ENCODE results near the gene NR3C2. TPM values are rescaled to one million over a fixed set of nuclear protein-coding genes. Genes with fewer than 3 reads are reported as not detected.

The NR3C2 gene
- total and polyA plus RNA-seq, 2 experiments from 2014 or later = 1.2 to 3.0 TPM

DNA sequence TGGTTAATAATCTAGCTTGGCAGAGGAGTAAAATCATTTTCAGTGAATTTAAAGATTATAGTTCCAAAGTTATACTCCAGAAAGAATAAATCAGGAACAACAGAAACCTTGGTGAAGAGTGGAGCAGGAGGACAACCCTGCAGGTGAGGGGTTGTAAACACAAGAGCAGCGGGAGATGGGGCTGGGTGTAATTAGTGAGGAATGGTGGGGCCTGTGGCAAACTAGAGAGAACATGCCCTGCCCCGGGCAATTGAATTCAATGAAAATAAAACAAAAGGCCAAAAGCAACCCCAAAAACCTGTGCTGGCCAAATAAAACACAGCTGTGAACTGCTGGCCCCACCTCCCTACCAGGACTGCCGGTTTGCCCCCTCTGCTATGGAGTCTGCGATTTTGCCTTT is 325.2 kb downstream of the NR3C2 start:
- Histone ChIP-seq H3K9me2 (ENCODE audit: insufficient read depth) (peaks cover 8% of the 10 kb centered on the region; the same call in 1 of the 2 replicates), H3F3A (replicated peaks; ENCODE audit: low read depth) (no peaks in the 10 kb centered on the region), H3K36me3 (ENCODE audit: insufficient read depth) (no peaks in the 10 kb centered on the region), H3K4me1 (ENCODE audit: insufficient read depth) (peaks cover 22% of the 10 kb centered on the region), H3K27me3 (ENCODE audit: insufficient read depth) (no peaks in the 10 kb centered on the region), H3K27ac (ENCODE audit: low read depth) (no peak overlapping the region), H3K4me3 (no peak overlapping the region), H2AFZ (no peak overlapping the region), H3K79me2 (replicated peaks; ENCODE audit: insufficient read depth) (no peaks in the 10 kb centered on the region), H3K4me2 (no peak overlapping the region), H4K20me1 (replicated peaks; ENCODE audit: insufficient read depth) (no peaks in the 10 kb centered on the region)
- Mint-ChIP-seq H3K9me3 (peaks cover 3% of the 10 kb centered on the region; the same call in 2 of the 3 replicates), H3K36me3 (ENCODE audit: low read depth) (no peaks in the 10 kb centered on the region; the same call in 2 of the 3 replicates), H3K27ac (no peak overlapping the region), H3K27me3 (ENCODE audit: insufficient read depth, low read depth, poor library complexity) (no peaks in the 10 kb centered on the region), H3K4me3 (no peak overlapping the region), H3K4me1 (peaks cover 24% of the 10 kb centered on the region)
- DNase-seq (ENCODE audit: low spot score) (peak; percentile 30), ATAC-seq (peak; percentile 75)
- TF ChIP-seq JUNB (IDR thresholded peaks at IDR 0.05; ENCODE audit: unreplicated experiment) = no peak
- TF ChIP-seq POLR2AphosphoS5 (IDR thresholded peaks at IDR 0.05; ENCODE audit: low read depth) = no peak
- no peak for TF ChIP-seq EZH2phosphoT487 (IDR thresholded peaks at IDR 0.05; ENCODE audit: unreplicated experiment)
- TF ChIP-seq, protein P1, sequence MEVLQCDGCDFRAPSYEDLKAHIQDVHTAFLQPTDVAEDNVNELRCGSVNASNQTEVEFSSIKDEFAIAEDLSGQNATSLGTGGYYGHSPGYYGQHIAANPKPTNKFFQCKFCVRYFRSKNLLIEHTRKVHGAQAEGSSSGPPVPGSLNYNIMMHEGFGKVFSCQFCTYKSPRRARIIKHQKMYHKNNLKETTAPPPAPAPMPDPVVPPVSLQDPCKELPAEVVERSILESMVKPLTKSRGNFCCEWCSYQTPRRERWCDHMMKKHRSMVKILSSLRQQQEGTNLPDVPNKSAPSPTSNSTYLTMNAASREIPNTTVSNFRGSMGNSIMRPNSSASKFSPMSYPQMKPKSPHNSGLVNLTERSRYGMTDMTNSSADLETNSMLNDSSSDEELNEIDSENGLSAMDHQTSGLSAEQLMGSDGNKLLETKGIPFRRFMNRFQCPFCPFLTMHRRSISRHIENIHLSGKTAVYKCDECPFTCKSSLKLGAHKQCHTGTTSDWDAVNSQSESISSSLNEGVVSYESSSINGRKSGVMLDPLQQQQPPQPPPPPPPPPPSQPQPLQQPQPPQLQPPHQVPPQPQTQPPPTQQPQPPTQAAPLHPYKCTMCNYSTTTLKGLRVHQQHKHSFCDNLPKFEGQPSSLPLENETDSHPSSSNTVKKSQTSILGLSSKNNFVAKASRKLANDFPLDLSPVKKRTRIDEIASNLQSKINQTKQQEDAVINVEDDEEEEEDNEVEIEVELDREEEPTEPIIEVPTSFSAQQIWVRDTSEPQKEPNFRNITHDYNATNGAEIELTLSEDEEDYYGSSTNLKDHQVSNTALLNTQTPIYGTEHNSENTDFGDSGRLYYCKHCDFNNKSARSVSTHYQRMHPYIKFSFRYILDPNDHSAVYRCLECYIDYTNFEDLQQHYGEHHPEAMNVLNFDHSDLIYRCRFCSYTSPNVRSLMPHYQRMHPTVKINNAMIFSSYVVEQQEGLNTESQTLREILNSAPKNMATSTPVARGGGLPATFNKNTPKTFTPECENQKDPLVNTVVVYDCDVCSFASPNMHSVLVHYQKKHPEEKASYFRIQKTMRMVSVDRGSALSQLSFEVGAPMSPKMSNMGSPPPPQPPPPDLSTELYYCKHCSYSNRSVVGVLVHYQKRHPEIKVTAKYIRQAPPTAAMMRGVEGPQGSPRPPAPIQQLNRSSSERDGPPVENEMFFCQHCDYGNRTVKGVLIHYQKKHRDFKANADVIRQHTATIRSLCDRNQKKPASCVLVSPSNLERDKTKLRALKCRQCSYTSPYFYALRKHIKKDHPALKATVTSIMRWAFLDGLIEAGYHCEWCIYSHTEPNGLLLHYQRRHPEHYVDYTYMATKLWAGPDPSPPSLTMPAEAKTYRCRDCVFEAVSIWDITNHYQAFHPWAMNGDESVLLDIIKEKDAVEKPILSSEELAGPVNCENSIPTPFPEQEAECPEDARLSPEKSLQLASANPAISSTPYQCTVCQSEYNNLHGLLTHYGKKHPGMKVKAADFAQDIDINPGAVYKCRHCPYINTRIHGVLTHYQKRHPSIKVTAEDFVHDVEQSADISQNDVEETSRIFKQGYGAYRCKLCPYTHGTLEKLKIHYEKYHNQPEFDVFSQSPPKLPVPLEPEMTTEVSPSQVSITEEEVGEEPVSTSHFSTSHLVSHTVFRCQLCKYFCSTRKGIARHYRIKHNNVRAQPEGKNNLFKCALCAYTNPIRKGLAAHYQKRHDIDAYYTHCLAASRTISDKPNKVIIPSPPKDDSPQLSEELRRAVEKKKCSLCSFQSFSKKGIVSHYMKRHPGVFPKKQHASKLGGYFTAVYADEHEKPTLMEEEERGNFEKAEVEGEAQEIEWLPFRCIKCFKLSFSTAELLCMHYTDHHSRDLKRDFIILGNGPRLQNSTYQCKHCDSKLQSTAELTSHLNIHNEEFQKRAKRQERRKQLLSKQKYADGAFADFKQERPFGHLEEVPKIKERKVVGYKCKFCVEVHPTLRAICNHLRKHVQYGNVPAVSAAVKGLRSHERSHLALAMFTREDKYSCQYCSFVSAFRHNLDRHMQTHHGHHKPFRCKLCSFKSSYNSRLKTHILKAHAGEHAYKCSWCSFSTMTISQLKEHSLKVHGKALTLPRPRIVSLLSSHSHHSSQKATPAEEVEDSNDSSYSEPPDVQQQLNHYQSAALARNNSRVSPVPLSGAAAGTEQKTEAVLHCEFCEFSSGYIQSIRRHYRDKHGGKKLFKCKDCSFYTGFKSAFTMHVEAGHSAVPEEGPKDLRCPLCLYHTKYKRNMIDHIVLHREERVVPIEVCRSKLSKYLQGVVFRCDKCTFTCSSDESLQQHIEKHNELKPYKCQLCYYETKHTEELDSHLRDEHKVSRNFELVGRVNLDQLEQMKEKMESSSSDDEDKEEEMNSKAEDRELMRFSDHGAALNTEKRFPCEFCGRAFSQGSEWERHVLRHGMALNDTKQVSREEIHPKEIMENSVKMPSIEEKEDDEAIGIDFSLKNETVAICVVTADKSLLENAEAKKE (CRISPR knock-in tag; IDR thresholded peaks at IDR 0.05) = no peak

DNA sequence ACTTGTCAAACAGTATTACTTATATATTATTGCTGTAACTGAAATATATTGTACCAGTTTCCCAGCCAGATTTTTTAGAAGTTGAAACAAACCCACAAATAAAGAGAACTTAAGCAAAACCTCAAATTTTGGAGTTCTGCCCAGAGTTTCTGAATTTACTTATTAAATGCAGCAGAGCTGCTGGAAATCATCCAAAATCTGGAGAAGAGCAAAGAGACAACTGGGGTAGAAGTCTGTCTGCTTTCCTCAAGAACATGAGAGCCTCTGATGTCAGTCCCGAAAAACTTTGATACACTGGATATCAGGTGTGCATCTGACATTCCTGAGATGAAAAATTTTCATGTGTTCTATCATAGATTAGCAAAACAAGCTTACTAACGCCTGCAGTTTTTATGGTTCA is 325.9 kb downstream of the NR3C2 start:
- no peaks in the 10 kb centered on the region for H3K36me3 Mint-ChIP-seq (ENCODE audit: low read depth)
- H3K4me1 Mint-ChIP-seq = peaks cover 30% of the 10 kb centered on the region
- no peak overlapping the region for H3K27ac Mint-ChIP-seq
- H4K20me1 ChIP-seq (replicated peaks; ENCODE audit: insufficient read depth) = no peaks in the 10 kb centered on the region
- no peaks in the 10 kb centered on the region for H3K36me3 ChIP-seq (ENCODE audit: insufficient read depth)
- H3F3A ChIP-seq (replicated peaks; ENCODE audit: low read depth) = no peaks in the 10 kb centered on the region
- H3K9me2 ChIP-seq (ENCODE audit: insufficient read depth) = peaks cover 8% of the 10 kb centered on the region; the same call in 1 of the 2 replicates
- no peak overlapping the region for H2AFZ ChIP-seq
- no peaks in the 10 kb centered on the region for H3K27me3 Mint-ChIP-seq (ENCODE audit: insufficient read depth, low read depth, poor library complexity)
- H3K27me3 ChIP-seq (ENCODE audit: insufficient read depth) = no peaks in the 10 kb centered on the region
- H3K4me2 ChIP-seq = no peak overlapping the region
- no peak overlapping the region for H3K4me3 ChIP-seq
- no peak overlapping the region for H3K27ac ChIP-seq (ENCODE audit: low read depth)
- no peak overlapping the region for H3K4me3 Mint-ChIP-seq
- H3K4me1 ChIP-seq (ENCODE audit: insufficient read depth) = peaks cover 27% of the 10 kb centered on the region
- ATAC-seq (no peak), DNase-seq (ENCODE audit: low spot score) (no peak)
- no peaks in the 10 kb centered on the region for H3K79me2 ChIP-seq (replicated peaks; ENCODE audit: insufficient read depth)
- H3K9me3 Mint-ChIP-seq = no peaks in the 10 kb centered on the region; the same call in 2 of the 3 replicates
- TF ChIP-seq ZNF114 (CRISPR knock-in tag; IDR thresholded peaks at IDR 0.05) (no peak), POLR2AphosphoS5 (IDR thresholded peaks at IDR 0.05; ENCODE audit: low read depth) (no peak), ZNF331 (CRISPR knock-in tag; IDR thresholded peaks at IDR 0.05; ENCODE audit: low read depth) (no peak), EZH2 (IDR thresholded peaks at IDR 0.05; ENCODE audit: low read depth, unreplicated experiment) (no peak), EZH2phosphoT487 (IDR thresholded peaks at IDR 0.05; ENCODE audit: unreplicated experiment) (no peak)
- TF ChIP-seq, protein P2, sequence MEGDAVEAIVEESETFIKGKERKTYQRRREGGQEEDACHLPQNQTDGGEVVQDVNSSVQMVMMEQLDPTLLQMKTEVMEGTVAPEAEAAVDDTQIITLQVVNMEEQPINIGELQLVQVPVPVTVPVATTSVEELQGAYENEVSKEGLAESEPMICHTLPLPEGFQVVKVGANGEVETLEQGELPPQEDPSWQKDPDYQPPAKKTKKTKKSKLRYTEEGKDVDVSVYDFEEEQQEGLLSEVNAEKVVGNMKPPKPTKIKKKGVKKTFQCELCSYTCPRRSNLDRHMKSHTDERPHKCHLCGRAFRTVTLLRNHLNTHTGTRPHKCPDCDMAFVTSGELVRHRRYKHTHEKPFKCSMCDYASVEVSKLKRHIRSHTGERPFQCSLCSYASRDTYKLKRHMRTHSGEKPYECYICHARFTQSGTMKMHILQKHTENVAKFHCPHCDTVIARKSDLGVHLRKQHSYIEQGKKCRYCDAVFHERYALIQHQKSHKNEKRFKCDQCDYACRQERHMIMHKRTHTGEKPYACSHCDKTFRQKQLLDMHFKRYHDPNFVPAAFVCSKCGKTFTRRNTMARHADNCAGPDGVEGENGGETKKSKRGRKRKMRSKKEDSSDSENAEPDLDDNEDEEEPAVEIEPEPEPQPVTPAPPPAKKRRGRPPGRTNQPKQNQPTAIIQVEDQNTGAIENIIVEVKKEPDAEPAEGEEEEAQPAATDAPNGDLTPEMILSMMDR (conservative IDR thresholded peaks at IDR 0.05; ENCODE audit: low read depth in 2 of 2) = no peak
- TF ChIP-seq, protein P3, sequence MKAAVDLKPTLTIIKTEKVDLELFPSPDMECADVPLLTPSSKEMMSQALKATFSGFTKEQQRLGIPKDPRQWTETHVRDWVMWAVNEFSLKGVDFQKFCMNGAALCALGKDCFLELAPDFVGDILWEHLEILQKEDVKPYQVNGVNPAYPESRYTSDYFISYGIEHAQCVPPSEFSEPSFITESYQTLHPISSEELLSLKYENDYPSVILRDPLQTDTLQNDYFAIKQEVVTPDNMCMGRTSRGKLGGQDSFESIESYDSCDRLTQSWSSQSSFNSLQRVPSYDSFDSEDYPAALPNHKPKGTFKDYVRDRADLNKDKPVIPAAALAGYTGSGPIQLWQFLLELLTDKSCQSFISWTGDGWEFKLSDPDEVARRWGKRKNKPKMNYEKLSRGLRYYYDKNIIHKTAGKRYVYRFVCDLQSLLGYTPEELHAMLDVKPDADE (IDR thresholded peaks at IDR 0.05) = no peak
